Loucy (cell line): ENCODE measurements around the gene MS4A18.

ENCODE experiments used
- EZH2phosphoT487 ChIP-seq: fragments of 200-600 bp; IDR thresholded peaks from 2 replicates; pipeline ENCODE4 v1.6.1; 2018; ENCODE audit warnings: antibody characterized with exemption, mild to moderate bottlenecking, moderate library complexity, borderline replicate concordance
- TF ChIP-seq, protein P1 (sequence below): fragments of 200-600 bp; sonication (generic); conservative IDR thresholded peaks from 2 replicates; pipeline ENCODE4 v1.5.1; 2014; ENCODE audit warnings: mild to moderate bottlenecking, antibody characterized with exemption, low read length

DNA sequence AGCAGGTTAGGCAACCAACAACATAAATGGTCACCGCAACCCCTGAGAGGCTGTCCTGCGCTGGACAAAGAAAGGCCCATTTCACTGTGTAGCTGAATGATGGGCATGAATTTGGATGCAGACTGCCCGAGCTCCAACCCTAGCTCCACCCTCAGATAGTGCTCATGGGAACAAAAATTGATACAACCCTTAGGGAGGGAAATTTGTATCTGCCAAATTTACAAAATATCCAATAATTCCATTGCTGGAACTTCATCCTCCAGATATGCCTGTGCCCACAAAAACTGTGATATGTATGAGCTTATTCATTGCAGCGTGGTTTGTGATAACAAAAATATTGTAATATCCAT lies 23.1 kb upstream of the MS4A18 start:
- no peak for TF ChIP-seq EZH2phosphoT487
- TF ChIP-seq, protein P1, sequence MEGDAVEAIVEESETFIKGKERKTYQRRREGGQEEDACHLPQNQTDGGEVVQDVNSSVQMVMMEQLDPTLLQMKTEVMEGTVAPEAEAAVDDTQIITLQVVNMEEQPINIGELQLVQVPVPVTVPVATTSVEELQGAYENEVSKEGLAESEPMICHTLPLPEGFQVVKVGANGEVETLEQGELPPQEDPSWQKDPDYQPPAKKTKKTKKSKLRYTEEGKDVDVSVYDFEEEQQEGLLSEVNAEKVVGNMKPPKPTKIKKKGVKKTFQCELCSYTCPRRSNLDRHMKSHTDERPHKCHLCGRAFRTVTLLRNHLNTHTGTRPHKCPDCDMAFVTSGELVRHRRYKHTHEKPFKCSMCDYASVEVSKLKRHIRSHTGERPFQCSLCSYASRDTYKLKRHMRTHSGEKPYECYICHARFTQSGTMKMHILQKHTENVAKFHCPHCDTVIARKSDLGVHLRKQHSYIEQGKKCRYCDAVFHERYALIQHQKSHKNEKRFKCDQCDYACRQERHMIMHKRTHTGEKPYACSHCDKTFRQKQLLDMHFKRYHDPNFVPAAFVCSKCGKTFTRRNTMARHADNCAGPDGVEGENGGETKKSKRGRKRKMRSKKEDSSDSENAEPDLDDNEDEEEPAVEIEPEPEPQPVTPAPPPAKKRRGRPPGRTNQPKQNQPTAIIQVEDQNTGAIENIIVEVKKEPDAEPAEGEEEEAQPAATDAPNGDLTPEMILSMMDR, result no peak
